Sigmoid colon (tissue), 7 donors: ENCODE measurements around the gene FSD1L. TPM values are rescaled to one million over a fixed set of nuclear protein-coding genes. Genes with fewer than 3 reads are reported as not detected.

ENCODE experiments used
- DNase-seq: peaks from one replicate; pipeline ENCODE4 v3.0.0-alpha.2; 2019
- H3K27ac ChIP-seq, 4 donors: fragments of 200-600 bp; sonication (generic); one replicate each; pipeline ENCODE4 v1.5.1; 2016 to 2019; ENCODE audit warnings: mild to moderate bottlenecking in 1 of 4
- H3K27me3 ChIP-seq, 3 donors: fragments of 200-600 bp; sonication (generic); one replicate each; pipeline ENCODE4 v1.5.1; 2019; ENCODE audit warnings: mild to moderate bottlenecking in 1 of 3
- H3K36me3 ChIP-seq, 4 donors: fragments of 200-600 bp; sonication (generic); one replicate each; pipeline ENCODE4 v1.5.1; 2016 to 2019
- H3K4me1 ChIP-seq, 4 donors: fragments of 200-600 bp; sonication (generic); one replicate each; pipeline ENCODE4 v1.5.1; 2017 to 2019
- H3K4me3 ChIP-seq, 4 donors: fragments of 200-600 bp; sonication (generic); one replicate each; pipeline ENCODE4 v1.5.1; 2017 to 2019; ENCODE audit warnings: mild to moderate bottlenecking in 2 of 4, moderate library complexity in 1 of 4
- H3K9me3 ChIP-seq, 4 donors: fragments of 200-600 bp in 3 of 4; sonication (generic) in 3 of 4; one replicate each; pipeline versions ENCODE4 v1.5.1 to v1.6.1; 2013 to 2019
- EP300 ChIP-seq, 4 donors: sonication (generic); formaldehyde crosslinking; IDR thresholded peaks; one replicate each; pipeline ENCODE4 v1.6.1; 2017; ENCODE audit warnings: antibody characterized with exemption in 4 of 4
- POLR2A ChIP-seq, 2 donors: fragments of 450-650 bp; IDR thresholded peaks; one replicate each; pipeline ENCODE4 v1.6.1; 2016; ENCODE audit warnings: antibody characterized with exemption in 2 of 2, mild to moderate bottlenecking in 2 of 2, moderate library complexity in 2 of 2
- POLR2AphosphoS5 ChIP-seq, 4 donors: sonication (generic); formaldehyde crosslinking; IDR thresholded peaks; one replicate each; pipeline ENCODE4 v1.6.1; 2017; ENCODE audit warnings: antibody characterized with exemption in 4 of 4
- WGBS, 2 donors: extraction: QIAGEN DNeasy Blood & Tissue Kit; methylation state at CpG; one replicate each; pipeline ENCODE4 v1.1.7; 2013; 5-methylcytosine and 5-hydroxymethylcytosine counted together
- intact Hi-C: fragments of 100-400 bp; cut with DNase I; formaldehyde crosslinking; loops from one replicate; pipeline ENCODE4 v1.15.1; 2023
- polyA plus RNA-seq, 3 donors: library from polyadenylated mRNA; stranded (reverse); fragments of 200-250 nt; gene quantifications; one replicate each; pipeline ENCODE4 v1.2.3, GENCODE V29; 2013
- total RNA-seq, 4 donors: library from RNA; depleted of rRNA; stranded (reverse); fragments of >200 nt; gene quantifications; one replicate each; pipeline ENCODE4 v1.1.0, GENCODE V29; 2016
- TF ChIP-seq, protein P1 (sequence below), 4 experiments: fragments of 450-650 bp in 3 of 4; fragments of 200-600 bp in 1 of 4; IDR thresholded peaks; one replicate each; pipeline ENCODE4 v1.5.1; 2016 to 2019; ENCODE audit warnings: antibody characterized with exemption in 4 of 4, mild to moderate bottlenecking in 3 of 4, moderate library complexity in 2 of 4
- donor health status: healthy with polysubstance abuse.
- donor health status: Bipolar disorder and iron deficiency.
- donor health status: healthy.

FSD1L gene
- total and polyA plus RNA-seq, 7 donors, result 1.2 to 6.4 (median 3.9) TPM

DNA sequence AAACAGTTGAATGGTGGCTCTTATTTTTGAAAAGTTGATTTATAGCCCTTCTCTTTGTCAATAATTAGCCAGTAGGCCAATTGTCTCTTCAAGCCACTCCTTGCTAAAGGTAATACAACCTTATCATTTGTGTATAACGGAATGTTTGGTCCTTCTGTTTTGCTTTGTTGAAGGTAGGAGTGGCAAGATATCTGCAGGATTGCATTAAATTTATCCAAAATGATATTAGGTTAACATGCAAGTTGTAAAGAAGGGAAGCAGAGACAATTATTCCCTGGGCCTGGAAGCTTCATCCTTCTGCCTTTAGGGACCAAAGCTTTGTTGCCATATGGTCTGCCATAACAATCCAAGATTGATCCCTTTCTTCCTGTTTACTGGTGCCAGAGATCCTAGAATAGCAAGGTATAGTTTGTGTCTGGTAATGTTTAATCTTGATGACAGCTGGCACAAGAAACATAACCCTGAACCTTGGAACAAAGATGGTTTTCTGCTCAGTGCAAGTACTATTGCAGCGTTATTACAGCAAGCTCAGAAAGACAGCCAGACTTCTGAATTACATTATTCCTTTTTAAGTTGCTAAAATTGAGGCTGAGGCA, 15.5 kb upstream of the FSD1L start:
- H3K36me3 ChIP-seq, result no peaks in the 10 kb centered on the region
- no peak overlapping the region for H3K4me3 ChIP-seq
- 17 to 63% methylated on average over 2 of the region's 2 CpGs for WGBS, 2 donors
- DNase-seq, result no peak
- H3K9me3 ChIP-seq, result no peaks in the 10 kb centered on the region
- intact Hi-C loops, result no loop called here
- peaks cover 0 to 11% (median 2%) of the 10 kb centered on the region in 4 donors for H3K4me1 ChIP-seq
- no peak overlapping the region for H3K27ac ChIP-seq
- H3K27me3 ChIP-seq, result no peaks in the 10 kb centered on the region
- TF ChIP-seq POLR2A (IDR thresholded peaks at IDR 0.05) (no peak), EP300 (IDR thresholded peaks at IDR 0.05) (no peak), POLR2AphosphoS5 (IDR thresholded peaks at IDR 0.05) (no peak)
- TF ChIP-seq, protein P1, sequence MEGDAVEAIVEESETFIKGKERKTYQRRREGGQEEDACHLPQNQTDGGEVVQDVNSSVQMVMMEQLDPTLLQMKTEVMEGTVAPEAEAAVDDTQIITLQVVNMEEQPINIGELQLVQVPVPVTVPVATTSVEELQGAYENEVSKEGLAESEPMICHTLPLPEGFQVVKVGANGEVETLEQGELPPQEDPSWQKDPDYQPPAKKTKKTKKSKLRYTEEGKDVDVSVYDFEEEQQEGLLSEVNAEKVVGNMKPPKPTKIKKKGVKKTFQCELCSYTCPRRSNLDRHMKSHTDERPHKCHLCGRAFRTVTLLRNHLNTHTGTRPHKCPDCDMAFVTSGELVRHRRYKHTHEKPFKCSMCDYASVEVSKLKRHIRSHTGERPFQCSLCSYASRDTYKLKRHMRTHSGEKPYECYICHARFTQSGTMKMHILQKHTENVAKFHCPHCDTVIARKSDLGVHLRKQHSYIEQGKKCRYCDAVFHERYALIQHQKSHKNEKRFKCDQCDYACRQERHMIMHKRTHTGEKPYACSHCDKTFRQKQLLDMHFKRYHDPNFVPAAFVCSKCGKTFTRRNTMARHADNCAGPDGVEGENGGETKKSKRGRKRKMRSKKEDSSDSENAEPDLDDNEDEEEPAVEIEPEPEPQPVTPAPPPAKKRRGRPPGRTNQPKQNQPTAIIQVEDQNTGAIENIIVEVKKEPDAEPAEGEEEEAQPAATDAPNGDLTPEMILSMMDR (IDR thresholded peaks at IDR 0.05), result no peak

DNA sequence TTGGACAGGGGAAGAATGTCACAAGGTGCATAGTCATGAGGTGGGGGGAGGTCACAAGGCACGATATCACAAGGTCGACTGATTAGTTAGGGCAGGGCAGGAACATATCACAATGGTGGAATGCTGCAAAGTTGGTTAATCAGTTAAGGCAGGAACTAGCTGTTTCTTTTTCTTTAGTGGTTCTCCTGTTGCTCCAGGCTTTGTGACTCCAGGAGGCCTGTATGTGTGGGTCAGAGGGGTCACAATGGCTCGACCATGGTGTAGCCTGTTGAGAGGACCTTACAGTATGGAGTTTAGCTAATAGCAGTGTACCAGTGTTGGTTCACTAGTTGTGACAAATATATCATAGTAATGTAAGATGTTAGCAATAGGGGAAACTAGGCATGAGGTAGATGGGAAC, 12.4 kb upstream of the FSD1L start:
- DNase-seq, result no peak
- 83 to 90% methylated on average over 3 of the region's 3 CpGs for WGBS, 2 donors
- Histone ChIP-seq H3K27ac (no peak overlapping the region), H3K36me3 (no peaks in the 10 kb centered on the region), H3K4me1 (peaks cover 0 to 11% (median 2%) of the 10 kb centered on the region in 4 donors), H3K27me3 (no peaks in the 10 kb centered on the region), H3K9me3 (no peaks in the 10 kb centered on the region), H3K4me3 (no peak overlapping the region)
- TF ChIP-seq, protein P1 (IDR thresholded peaks at IDR 0.05), result no peak
- TF ChIP-seq POLR2A (IDR thresholded peaks at IDR 0.05), result no peak
- TF ChIP-seq EP300 (IDR thresholded peaks at IDR 0.05), result no peak
- no peak for TF ChIP-seq POLR2AphosphoS5 (IDR thresholded peaks at IDR 0.05)
- intact Hi-C loops, result no loop called here

DNA sequence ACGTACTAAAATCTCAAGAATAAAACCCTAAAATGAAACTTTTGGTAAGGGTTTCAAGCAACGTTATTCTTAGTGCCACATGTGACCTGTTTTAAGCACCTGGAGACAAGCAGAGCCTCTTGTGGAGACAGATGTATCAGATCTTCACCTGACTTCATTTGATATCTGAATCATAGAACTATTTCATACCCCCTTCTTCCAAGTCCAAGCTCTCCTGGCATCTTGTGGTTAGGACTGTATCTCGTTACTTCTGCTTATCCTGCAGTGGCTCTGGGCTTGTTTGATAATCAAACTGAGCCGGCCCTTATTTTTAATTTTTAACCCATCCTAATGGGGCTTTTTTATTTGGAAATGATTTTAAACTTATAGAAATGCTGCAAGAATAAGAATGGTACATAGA, 11.1 kb upstream of the FSD1L start:
- Histone ChIP-seq H3K36me3 (no peaks in the 10 kb centered on the region), H3K4me3 (no peak overlapping the region), H3K4me1 (peaks cover 0 to 11% (median 2%) of the 10 kb centered on the region in 4 donors), H3K27ac (no peak overlapping the region), H3K9me3 (no peaks in the 10 kb centered on the region), H3K27me3 (no peaks in the 10 kb centered on the region)
- DNase-seq, result no peak
- intact Hi-C loops, result no loop called here
- TF ChIP-seq, protein P1 (IDR thresholded peaks at IDR 0.05), result no peak
- TF ChIP-seq POLR2A (IDR thresholded peaks at IDR 0.05) (no peak), POLR2AphosphoS5 (IDR thresholded peaks at IDR 0.05) (no peak), EP300 (IDR thresholded peaks at IDR 0.05) (no peak)
- WGBS, 2 donors, result 87 to 96% methylated on average over 4 of the region's 4 CpGs

DNA sequence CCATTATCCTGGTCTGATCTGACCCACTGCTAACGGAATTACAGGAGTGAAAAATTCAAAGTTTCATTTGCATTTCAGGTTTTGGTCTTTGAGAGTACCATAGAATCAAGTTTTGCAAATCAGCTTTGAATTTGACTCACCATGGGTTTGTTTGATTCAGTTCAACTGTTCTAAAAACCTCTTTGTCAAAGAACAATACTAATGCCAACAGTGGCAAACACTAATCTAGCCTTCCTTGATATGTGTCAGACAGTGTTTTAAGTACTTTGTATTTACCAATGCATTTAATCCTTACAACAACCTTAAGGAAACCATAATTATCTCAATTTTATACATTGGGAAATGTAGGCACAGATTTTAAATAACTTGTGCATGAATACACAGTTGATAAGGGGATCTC, 10.1 kb upstream of the FSD1L start:
- DNase-seq, result no peak
- intact Hi-C loops, result no loop called here
- 87 to 90% methylated on average over 1 of the region's 1 CpG for WGBS, 2 donors

More for the DNA sequence above, 10.1 kb upstream of the FSD1L start:
- Histone ChIP-seq H3K36me3 (no peaks in the 10 kb centered on the region), H3K27me3 (no peaks in the 10 kb centered on the region), H3K4me3 (no peak overlapping the region), H3K9me3 (no peaks in the 10 kb centered on the region), H3K27ac (no peak overlapping the region), H3K4me1 (peaks cover 0 to 4% (median 1%) of the 10 kb centered on the region in 4 donors)
- TF ChIP-seq POLR2A (IDR thresholded peaks at IDR 0.05), result no peak
- no peak for TF ChIP-seq EP300 (IDR thresholded peaks at IDR 0.05)
- TF ChIP-seq, protein P1 (IDR thresholded peaks at IDR 0.05), result no peak
- no peak for TF ChIP-seq POLR2AphosphoS5 (IDR thresholded peaks at IDR 0.05)
